Parathyroid adenoma (tissue), 2 donors: ENCODE data around the gene PRSS50.

Experiments
- H2AFZ ChIP-seq: fragments of 300-600 bp; sonication (generic); one replicate; pipeline ENCODE4 v1.7.0; 2017; ENCODE audit warnings: antibody characterized with exemption, mild to moderate bottlenecking
- H3K27ac ChIP-seq: fragments of 300-600 bp; sonication (generic); one replicate; pipeline ENCODE4 v1.7.0; 2017
- H3K27me3 ChIP-seq: fragments of 300-600 bp; sonication (generic); one replicate; pipeline ENCODE4 v1.7.0; 2017; ENCODE audit warnings: low read length; ENCODE audit not compliant: control insufficient read depth, insufficient read depth
- H3K36me3 ChIP-seq: fragments of 300-600 bp; sonication (generic); one replicate; pipeline ENCODE4 v1.7.0; 2017; ENCODE audit warnings: low read length; ENCODE audit not compliant: control insufficient read depth, insufficient read depth
- H3K4me1 ChIP-seq: fragments of 300-600 bp; sonication (generic); one replicate; pipeline ENCODE4 v1.7.0; 2017; ENCODE audit warnings: control low read depth
- H3K4me2 ChIP-seq: fragments of 300-600 bp; sonication (generic); one replicate; pipeline ENCODE4 v1.7.0; 2017; ENCODE audit warnings: low read length
- H3K4me3 ChIP-seq: fragments of 300-600 bp; sonication (generic); one replicate; pipeline ENCODE4 v1.7.0; 2017; ENCODE audit warnings: low read depth, low read length
- H3K79me2 ChIP-seq: fragments of 300-600 bp; sonication (generic); one replicate; pipeline ENCODE4 v1.7.0; 2017; ENCODE audit warnings: control low read depth
- H3K9ac ChIP-seq: fragments of 300-600 bp; sonication (generic); one replicate; pipeline ENCODE4 v1.7.0; 2017; ENCODE audit warnings: mild to moderate bottlenecking
- H3K9me3 ChIP-seq: fragments of 300-600 bp; sonication (generic); one replicate; pipeline ENCODE4 v1.7.0; 2017; ENCODE audit warnings: low read length; ENCODE audit not compliant: control insufficient read depth
- CTCF ChIP-seq: fragments of 300-600 bp; sonication (generic); IDR thresholded peaks from one replicate; pipeline ENCODE4 v1.7.0; 2017; ENCODE audit warnings: antibody characterized with exemption, mild to moderate bottlenecking
- donor health status: primary hyperparathyroidism.

PRSS50 gene

GRCh38 chr3:46669191-46669999 is 48.3 kb downstream of the PRSS50 start:
- Histone ChIP-seq H3K27me3 (no peaks in the 10 kb centered on the region), H3K4me2 (no peak overlapping the region), H3K27ac (no peak overlapping the region), H3K36me3 (no peaks in the 10 kb centered on the region), H3K79me2 (no peaks in the 10 kb centered on the region), H3K9me3 (no peaks in the 10 kb centered on the region), H3K9ac (no peak overlapping the region), H2AFZ (no peak overlapping the region), H3K4me1 (peaks cover 5% of the 10 kb centered on the region), H3K4me3 (no peak overlapping the region)
- TF ChIP-seq CTCF = no peak

- Histone ChIP-seq H3K4me1 (peaks cover 6% of the 10 kb centered on the region), H3K9ac (no peak overlapping the region), H3K36me3 (no peaks in the 10 kb centered on the region), H2AFZ (no peak overlapping the region), H3K27me3 (no peaks in the 10 kb centered on the region), H3K79me2 (no peaks in the 10 kb centered on the region), H3K27ac (no peak overlapping the region), H3K9me3 (no peaks in the 10 kb centered on the region), H3K4me3 (no peak overlapping the region), H3K4me2 (no peak overlapping the region)
- TF ChIP-seq CTCF = no peak
Measured at GRCh38 chr3:46668591-46668990, 49.1 kb downstream of the PRSS50 start.

GRCh38 chr3:46668116-46668515 is 49.6 kb downstream of the PRSS50 start:
- TF ChIP-seq CTCF = no peak
- no peak overlapping the region for H3K27ac ChIP-seq
- H2AFZ ChIP-seq = no peak overlapping the region
- H3K79me2 ChIP-seq = no peaks in the 10 kb centered on the region
- H3K9me3 ChIP-seq = no peaks in the 10 kb centered on the region
- peaks cover 11% of the 10 kb centered on the region for H3K4me1 ChIP-seq
- H3K4me2 ChIP-seq = no peak overlapping the region
- H3K27me3 ChIP-seq = no peaks in the 10 kb centered on the region
- no peaks in the 10 kb centered on the region for H3K36me3 ChIP-seq
- H3K9ac ChIP-seq = no peak overlapping the region
- no peak overlapping the region for H3K4me3 ChIP-seq

GRCh38 chr3:46667657-46668056 is 50.0 kb downstream of the PRSS50 start:
- Histone ChIP-seq H2AFZ (no peak overlapping the region), H3K27me3 (no peaks in the 10 kb centered on the region), H3K4me1 (peaks cover 14% of the 10 kb centered on the region), H3K9me3 (no peaks in the 10 kb centered on the region), H3K36me3 (no peaks in the 10 kb centered on the region), H3K9ac (no peak overlapping the region), H3K79me2 (no peaks in the 10 kb centered on the region), H3K4me2 (no peak overlapping the region), H3K27ac (no peak overlapping the region), H3K4me3 (no peak overlapping the region)
- no peak for TF ChIP-seq CTCF

- Histone ChIP-seq H3K79me2 (no peaks in the 10 kb centered on the region), H3K9me3 (no peaks in the 10 kb centered on the region), H3K4me1 (peaks cover 17% of the 10 kb centered on the region)
Measured at GRCh38 chr3:46667061-46667621, 50.5 kb downstream of the PRSS50 start.

More at GRCh38 chr3:46667061-46667621, 50.5 kb downstream of the PRSS50 start:
- Histone ChIP-seq H3K4me2 (no peak overlapping the region), H2AFZ (no peak overlapping the region), H3K4me3 (no peak overlapping the region), H3K9ac (no peak overlapping the region), H3K27ac (no peak overlapping the region), H3K36me3 (no peaks in the 10 kb centered on the region), H3K27me3 (no peaks in the 10 kb centered on the region)
- no peak for TF ChIP-seq CTCF
